ENCODE measurements around the gene PLD1.
A peak's percentile ranks its signal among the peaks of the same experiment; 100 is the strongest.

The PLD1 gene

DNA sequence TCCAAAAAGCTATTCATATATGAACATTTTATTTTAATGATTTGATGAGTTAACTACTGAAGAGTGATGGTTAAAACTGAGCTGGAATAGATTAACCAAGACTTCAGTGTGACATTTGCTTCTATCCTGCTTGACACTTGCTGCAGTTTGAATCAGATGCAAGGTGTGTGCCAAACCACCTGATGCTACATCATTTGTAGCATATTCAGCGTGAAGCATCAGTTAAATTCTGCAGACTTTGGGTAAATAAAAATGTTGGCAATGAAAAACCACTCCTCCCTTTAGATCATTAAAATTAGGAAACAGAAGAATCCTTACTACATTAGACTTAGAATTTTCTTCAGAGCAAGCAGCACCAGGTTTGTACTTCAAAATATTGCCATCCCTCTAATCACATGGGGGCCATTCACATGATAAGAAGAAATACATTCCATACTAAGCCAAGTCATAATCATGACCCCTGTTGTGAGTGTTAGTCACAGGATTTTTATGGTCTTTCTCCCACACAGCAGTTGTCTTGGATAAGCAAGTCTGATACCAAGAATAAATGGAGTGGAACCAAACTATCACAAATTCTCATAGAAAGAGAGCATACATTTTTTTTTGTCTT is 189.4 kb downstream of the PLD1 start:
- DNase-seq (ENCODE audit: low read depth): peak; percentile 68

DNA sequence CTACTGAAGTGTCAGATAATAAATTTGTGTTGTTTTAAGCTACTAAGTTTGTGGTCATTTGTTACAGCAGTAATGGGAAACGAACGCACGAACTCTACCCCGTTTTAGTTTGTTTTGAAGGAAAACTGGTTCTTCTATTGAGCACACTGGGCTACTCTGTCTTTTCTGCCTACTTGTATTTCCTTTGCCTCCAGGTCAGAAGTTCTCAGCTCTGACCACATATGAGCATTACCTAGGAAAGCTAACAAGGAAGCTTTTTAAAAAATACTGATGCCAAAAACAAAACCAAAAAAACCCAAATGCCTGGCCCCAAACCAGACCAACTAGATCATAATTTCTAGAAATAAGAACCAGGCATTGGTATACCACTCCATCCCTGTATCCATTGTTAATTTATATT is 193.5 kb downstream of the PLD1 start:
- no peak for DNase-seq (ENCODE audit: low read depth)

DNA sequence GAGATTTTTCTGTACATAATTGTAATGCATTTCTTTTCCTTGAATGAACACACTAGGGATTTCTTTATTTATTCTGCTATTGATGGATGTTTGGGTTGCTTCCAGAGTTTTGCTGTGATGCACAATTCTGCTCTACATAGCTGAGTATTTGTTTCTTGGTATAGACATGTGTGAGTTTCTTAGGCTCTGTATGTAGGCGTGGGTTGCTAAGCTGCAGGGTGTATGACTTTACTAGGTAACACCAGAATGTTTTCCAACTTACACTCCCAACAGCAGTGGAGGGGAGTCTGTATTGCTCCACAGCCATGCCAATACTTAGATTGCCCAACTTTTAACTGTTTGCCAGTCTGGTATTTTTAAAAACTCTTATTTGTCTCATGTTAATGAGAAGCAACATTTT is 194.6 kb downstream of the PLD1 start:
- peak; percentile 38 for DNase-seq (ENCODE audit: low read depth)

DNA sequence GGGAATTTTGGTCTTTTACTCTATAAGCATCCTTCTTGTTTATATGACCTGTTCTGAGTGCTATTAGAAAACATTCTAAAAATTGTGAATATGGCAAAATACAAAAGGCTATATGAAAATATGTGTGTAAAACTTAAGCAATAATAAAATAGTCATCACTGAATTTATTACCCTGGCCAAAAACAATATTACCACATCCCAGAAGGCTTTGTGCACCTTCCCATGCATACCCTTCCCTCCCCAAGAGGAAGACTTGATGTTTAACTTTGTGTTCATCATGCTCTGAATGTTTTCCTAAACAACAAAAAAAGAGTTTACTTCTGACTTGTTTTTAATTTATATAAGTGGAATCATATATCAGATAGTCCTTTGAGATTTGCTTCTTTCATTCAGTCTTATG is 195.0 kb downstream of the PLD1 start:
- peak; percentile 11 for DNase-seq (ENCODE audit: low read depth)

DNA sequence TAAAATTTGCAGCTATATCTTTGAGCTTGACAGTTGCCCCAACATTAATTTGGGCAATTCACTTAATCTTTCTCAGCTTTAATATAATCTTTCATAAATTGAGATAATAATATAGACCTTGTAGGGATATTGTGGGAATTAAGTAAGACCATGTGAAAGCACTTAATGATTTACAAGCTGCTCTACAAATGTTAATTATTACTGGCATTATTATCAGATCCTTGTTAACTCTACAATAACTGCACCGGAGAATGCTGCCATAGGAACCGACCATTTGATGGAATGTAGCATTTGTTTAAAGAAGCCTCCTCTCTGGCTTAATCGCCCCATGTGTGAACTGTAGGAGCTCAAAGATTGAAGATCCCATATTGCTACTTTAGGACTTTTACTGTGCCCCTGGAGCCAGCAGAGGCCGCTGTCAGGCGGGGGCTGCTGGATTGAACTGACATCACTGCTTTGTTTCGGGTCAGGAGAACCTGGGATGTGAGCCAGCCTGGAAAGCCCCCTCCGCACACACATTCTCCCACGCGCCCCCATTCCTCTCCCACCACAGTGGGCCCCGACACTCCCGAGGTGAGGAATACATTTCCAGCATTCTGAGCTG is 195.9 kb downstream of the PLD1 start:
- peak; percentile 54 for DNase-seq (ENCODE audit: low read depth)

DNA sequence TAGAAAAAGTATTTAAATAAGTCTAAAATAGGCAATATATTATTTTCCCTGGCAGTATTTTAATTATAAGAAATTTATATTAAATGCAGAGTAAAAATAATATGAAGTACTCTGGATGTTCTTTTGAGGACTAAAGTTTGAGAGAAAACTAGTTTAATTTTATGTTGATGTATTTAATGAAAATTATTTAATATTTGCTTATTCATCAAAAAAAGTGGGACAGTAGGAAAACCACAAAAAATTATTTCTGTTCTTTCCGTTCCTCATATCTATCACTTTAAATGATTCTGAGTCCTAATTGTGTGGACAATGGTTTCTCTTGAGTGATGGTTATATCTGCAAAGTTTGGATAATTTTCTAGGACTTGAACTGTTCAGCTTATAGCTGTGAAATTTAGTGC is 202.8 kb downstream of the PLD1 start:
- DNase-seq (ENCODE audit: low read depth): no peak

DNA sequence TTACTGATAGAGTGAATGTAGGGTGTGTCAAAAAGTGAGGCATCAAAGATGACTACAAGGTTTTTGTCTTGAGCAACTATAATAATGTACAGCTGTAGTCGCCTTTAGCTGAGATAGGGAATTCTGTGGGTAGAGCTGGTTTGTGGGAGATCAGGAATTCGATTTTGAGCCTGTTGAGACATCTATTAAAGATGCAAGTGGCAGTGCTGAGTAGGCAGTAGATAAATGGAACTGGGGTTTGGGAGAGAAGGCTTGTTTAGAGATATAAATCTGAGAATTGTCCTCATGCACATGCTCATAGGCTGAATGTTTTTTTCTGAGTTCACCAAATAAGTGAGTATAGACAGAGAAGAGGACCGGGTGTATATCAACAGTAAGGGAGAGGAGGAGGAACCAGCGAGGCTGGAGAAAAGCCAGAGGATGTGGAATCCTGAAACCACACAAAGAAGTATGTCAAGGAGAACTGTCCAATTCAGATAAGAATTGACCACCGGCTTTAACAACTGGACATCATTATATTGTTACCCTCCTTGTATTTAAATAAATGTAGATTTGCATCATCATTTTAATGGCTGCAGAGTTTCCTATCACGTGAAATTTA is 204.0 kb downstream of the PLD1 start:
- DNase-seq (ENCODE audit: low read depth): peak; percentile 51

DNA sequence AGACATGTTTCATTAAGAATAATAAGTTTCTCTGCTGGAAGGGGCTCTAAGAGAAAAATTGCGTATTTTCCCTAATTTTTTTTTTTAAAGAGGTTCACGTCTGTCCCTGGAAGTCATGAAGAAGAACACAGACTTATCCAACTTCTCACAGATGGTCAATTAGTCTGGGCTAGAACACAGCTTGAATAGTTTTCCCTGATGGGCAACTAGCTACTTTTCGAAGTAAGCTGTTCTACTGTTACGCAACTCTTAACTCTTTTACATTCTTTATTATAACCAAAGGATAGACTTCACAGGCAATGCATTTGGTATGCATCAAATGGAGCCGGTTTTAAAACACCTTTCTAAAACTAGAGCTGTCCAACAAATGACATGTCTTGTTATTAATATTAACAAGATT is 205.9 kb downstream of the PLD1 start:
- DNase-seq (ENCODE audit: low read depth): no peak

DNA sequence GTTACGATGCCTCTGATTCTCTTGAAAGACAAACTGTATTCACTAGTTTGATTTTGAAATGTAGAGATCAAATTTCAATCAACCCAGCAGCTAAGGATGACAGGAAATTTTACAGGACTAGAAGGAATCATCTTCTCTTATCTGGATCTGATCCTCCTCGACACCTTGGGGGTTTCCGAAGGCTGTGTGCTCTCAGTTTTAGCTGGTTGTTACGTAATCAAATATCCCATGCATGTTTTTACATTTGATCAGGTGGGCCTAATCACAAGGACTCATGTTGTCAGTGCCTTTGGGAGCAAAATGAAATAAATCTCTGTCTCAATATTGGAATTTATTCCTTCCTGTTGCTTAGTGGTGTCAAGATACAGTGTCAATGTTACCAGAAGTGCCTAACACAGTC is 208.2 kb downstream of the PLD1 start:
- peak; percentile 11 for DNase-seq (ENCODE audit: low read depth)

DNA sequence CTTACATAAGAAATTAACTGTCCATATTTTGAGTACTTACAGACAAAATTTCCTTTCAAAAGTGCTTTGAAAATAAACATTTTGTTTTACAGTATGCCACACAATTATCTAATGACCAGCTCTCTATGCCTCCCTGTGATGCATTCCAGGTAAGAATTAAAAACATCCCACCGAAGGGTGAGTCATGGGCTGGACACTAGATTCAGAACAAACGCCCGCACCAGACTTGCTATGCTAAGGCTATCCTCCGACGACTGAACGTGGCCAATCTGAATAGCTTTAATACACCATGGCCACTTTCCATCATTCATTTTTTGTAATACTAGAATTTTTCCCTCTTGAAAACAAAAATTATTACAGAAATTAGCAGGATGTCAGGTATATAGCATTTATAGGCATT is 210.3 kb downstream of the PLD1 start:
- no peak for DNase-seq (ENCODE audit: low read depth)

DNA sequence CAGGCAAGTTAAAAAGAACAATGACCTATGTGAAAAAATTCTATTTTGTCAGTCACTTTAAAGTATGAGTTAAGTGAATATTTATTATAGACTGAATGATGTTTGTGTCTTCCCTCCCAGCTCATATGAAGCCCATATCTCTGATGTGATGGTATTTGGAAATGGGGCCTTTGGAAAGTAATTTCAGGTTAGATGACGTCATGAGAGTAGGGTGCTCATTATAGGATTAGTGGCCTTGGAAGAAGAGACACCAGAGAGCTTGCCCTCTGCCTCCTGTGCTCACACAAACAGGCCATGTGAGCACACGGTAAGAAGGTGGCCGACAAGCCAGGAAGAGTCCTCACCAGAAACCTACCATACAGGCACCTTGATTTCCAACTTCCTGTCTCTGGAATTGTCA is 211.3 kb downstream of the PLD1 start:
- DNase-seq (ENCODE audit: low read depth): no peak

DNA sequence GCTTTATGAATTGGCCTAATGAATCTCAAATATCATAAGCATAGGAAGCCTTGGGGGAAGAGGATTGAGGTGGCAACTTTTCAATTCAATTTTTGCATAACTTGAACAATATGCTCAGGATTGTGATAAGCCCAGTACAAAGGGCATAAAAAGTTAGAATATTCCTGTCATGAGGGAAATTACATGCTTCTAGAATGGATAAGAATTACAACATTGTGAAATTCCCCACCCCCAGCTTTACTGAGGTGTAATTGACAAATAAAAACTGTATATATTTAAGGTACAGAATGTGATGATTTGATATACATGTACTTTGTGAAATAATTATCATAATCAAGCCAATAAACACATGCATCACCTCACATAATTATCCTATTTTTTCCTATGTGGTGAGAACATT is 217.5 kb downstream of the PLD1 start:
- no peak for DNase-seq (ENCODE audit: low read depth)

DNA sequence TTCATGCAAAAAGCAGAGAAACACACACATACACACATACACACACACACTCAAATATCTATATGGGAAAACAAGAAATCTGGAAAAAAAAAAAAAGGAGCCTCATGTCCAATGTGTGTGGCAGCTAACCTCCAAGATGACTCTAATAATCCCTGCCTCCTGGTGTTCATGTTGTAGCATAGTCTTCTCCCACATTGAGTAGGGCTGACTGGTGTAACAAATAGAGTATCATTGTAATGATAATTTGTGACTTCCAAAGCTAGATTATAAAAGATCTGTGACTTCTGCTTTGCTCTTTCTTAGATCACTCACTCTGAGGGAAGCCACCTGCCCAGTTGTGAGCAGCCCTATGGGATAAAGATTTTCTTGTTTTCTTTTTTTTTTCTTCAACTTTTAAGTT is 219.2 kb downstream of the PLD1 start:
- no peak for DNase-seq (ENCODE audit: low read depth)

DNA sequence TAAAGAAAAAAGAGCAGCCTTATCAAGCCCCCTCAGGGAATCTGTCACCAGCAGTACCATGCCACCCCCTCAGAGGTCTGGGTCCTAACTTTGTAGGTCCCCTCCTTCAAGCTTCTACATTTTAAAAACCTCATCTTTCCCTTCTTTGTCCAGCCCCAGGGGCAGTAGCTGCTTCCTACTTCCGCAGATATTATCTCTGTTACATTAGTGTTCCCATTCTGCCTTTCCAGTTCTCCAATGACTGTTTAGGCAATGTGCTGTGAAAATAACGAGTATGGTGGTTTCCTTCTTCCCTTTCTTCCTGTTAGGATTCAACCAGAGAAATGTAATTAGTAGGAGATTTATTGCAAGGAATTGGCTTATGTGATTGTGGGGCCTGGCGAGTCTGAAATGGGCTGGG is 224.0 kb downstream of the PLD1 start:
- no peak for DNase-seq (ENCODE audit: low read depth)

DNA sequence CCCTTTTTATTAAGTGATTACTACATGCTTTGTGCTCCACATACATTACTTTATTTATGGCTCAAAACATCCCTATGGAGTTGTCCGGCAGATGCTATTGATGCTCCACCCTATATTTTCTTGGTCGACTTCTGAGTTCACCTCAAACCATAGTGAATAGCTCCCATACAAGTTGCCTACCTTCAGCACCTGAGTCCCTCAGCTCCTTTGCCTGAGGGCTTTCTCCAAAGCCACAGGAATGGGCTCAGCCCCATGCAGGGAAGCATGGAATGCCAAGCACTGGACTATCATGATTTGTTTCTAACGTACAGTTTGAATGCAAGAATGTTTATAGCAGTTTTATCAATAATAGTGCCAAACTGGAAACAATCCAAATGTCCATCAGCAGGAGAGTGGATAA is 225.2 kb downstream of the PLD1 start:
- no peak for DNase-seq (ENCODE audit: low read depth)

DNA sequence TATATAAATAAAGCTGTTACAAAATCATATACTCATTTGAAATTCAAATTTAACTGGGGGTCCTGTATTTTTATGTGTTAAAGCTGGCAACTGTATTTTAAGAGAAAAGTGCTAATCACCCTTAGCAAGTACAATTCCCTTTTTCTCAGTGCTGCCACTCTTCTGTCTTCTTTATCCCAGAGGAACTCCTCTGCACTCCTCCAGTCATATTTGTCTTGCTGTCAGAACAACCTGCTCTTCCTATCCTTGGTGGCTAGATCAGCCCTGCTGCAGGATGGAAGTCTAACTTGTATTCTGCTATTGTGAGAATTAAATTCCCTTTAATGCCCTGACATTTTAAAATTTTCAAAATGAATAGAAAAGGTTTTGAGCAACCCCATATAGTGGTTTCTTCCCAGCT is 226.2 kb downstream of the PLD1 start:
- DNase-seq (ENCODE audit: low read depth): no peak

DNA sequence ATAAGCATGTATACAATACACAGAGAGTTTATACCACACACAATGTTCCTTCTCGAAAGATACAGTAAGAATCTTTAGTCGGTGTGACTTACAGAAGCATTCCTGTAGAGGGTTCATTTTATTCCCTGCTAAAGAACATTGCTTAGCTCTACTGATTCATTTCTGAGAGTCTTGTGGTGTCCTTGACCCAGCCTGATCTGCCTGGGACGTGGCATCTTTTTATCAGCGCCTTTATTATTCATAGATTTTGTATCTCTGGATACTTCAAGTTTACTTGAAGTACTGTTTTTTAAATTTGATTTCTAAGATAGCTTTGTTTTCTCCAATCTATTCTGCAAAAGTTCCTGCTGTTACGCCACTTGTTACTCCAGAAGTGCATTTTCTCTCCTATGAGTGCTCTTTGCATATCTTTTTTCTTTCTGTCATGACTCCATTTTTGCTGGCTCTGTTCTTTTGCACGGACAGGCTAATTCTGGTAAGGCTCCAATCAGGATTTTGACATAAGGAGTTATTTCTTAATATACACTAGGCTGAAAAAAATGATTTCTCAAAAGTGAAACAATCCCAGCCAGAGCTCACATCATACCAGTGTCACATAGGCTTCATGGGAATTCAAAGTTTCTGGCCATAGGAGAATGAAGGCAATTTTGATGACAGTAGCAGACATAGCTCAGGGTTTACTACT is 235.6 kb downstream of the PLD1 start:
- peak; percentile 3 for DNase-seq (ENCODE audit: low read depth)

DNA sequence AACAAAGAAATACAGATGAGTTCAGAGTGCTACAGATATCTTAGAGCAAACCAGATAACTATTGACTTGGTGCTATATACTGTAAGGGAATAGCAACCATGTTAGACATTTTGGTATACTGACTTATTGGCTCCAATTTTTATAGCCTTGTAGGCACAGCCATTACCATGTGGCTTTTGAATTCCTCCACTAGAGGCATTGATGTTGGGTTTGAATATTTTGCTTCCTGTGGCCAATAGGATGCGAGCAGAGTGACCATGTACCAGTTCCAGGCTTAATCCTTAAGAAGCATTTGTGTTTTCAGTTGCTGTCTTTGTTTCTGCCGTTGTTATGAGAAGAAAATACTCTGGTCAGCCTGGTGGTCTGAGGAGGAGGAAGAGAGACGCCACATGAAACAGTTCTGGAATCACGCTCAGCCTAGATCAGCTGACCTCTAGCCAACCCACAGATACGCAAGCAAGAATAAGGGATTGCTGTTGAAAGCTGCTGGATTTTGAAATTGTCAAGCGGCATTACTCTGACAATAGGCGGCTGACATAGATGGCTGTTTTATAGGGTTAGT is 240.6 kb downstream of the PLD1 start:
- DNase-seq (ENCODE audit: low read depth): no peak

DNA sequence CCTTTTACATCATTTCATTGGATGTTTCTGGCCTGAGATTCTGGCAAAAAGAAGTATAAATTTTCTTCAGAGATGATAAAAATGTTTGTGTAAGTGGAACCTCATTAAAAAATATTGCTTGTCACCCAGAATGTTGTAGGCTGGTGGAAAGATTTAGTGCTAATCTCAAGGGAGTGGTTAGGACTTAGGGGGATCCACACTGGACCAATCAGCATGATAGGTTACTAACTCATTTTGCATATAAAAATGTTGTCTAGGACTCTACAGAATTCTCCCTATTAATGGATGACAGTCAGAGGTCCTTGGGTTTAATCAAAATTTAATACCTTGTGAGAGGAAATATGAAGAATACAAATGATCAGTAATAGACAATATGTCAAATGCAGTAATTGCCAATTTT is 241.5 kb downstream of the PLD1 start:
- no peak for DNase-seq (ENCODE audit: low read depth)

DNA sequence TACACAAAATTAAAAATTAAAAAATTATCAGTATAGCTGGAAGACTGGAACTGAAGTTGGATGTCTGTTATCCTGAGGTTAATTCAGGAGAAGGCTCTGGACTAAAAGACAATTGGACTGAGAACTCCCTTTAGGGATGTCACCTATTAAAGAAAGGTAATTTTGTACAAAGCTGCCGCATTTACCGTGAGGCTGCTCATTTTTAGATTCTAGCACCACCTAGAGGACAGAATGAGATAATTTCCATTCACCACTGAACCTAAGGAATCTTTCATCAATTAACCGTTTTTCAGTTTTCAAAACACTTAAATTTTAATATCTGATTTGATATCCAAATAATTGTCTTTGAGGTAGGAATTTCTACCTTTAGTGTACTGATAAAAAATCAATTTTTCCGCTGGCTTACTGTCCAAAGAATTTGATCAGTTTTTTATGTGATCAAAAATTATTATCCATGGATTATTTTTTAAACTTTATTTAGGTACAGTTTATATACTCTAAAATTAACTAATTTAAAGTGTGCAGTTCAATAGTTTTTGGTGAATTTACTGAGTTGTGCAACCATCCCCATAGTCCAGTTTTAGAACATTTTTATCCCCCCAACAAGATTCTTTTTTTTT is 243.4 kb downstream of the PLD1 start:
- DNase-seq (ENCODE audit: low read depth): peak; percentile 44

DNA sequence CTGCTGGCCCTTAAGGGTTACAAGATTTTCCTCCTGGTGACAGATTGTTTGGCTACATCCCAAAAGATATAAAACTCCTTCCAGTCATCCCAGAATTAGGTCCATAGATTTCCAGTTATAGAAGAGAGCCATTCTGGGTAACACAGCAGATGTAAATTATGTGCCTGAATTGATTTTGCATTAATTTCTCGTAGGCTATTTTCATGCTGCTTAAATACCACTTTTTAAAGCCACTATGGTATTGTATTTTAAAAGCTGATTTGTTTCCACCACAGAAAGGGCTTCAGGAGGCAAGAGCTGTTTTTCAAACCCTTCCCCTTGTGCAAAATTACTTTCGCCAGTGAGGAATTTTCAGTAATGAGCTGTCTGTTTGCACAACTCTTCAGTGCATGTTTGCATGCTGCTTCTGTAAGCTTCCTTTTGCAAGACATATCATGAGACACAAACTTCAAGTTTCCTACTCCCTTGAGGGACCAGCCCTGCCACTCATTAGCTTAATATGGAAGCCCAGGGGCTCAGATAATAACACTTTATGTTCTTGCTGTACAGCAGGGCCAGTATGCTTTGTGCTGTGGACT is 244.7 kb downstream of the PLD1 start:
- peak; percentile 63 for DNase-seq (ENCODE audit: low read depth)

DNA sequence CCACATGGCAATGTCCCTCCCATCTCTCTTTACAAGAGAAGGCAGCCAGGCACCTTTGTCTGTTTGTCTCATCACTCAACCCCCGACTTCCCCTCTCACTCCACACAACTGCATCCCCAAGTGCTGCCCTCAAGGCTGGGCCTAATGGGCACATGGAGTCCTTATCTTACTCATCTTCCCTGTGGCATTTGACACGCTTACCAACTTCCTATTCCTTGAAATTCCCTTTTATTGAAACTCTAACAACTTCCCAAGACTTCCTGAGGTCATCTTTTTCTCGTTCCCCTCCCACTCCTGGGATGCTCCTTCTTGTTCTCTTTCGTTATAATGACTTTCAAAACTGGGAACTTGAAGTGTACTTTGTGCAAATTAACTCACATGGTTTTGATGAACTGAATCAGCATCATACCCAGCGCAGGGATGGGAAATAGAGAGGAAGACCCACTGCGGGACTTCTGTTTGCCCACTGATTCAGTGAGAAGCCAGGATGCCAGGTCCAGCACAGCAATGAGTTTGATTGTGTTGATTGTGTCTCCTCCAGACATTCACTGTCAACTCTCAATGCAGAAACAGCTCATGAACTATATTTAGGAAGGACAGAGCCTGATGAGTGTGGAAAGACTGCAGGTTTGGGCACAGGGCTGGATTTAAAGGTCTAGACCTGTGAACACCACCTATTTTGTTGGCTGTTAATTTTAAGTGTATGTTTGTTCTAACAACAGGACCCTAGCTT is 245.4 kb downstream of the PLD1 start:
- no peak for DNase-seq (ENCODE audit: low read depth)

All from iris pigment epithelial cell (primary cell).